DMS153 treated with DMSO at 0.1 percent for 48 hours (cell line): ENCODE measurements around the gene KRTAP9-4.
"Not testable (repeated sequence)": the region's sequence is repeated elsewhere in the genome, so short reads cannot be mapped to it uniquely, and the experiment has no call there.

Experiments used
- DNase-seq: peaks from one replicate; lab custom pipeline; 2025; ENCODE audit not compliant: unreplicated experiment; lab: John Stamatoyannopoulos, UW

The KRTAP9-4 gene

GRCh38 chr17:41264599-41264998, 15.1 kb downstream of the KRTAP9-4 start:
- DNase-seq: no peak

- no peak for DNase-seq
Observed at GRCh38 chr17:41265078-41265477, 15.6 kb downstream of the KRTAP9-4 start, which contains the start of gene KRTAP9-6. TSS of gene KRTAP9-6 (plus strand) at chr17:41265378. CDS start at chr17:41265378, 0 bp downstream.

- no peak for DNase-seq
Observed at GRCh38 chr17:41267711-41268110, 18.2 kb downstream of the KRTAP9-4 start.

GRCh38 chr17:41271323-41271722, 21.8 kb downstream of the KRTAP9-4 start:
- DNase-seq: not testable (repeated sequence)

GRCh38 chr17:41271858-41272257, 22.4 kb downstream of the KRTAP9-4 start:
- no peak for DNase-seq

GRCh38 chr17:41275648-41276190, 26.2 kb downstream of the KRTAP9-4 start, which contains the start of gene KRTAP9-7:
TSS of gene KRTAP9-7 (plus strand) at chr17:41275698. CDS start at chr17:41275698, 0 bp downstream.
- not testable (repeated sequence) for DNase-seq

- DNase-seq: no peak
Observed at GRCh38 chr17:41278176-41278955, 28.9 kb downstream of the KRTAP9-4 start.

- no peak for DNase-seq
Observed at GRCh38 chr17:41284043-41284442, 34.6 kb downstream of the KRTAP9-4 start.

GRCh38 chr17:41284546-41284945, 35.1 kb downstream of the KRTAP9-4 start:
- DNase-seq: no peak

- DNase-seq: no peak
Observed at GRCh38 chr17:41287050-41287449, 37.6 kb downstream of the KRTAP9-4 start.

- no peak for DNase-seq
Observed at GRCh38 chr17:41294016-41294415, 44.5 kb downstream of the KRTAP9-4 start.

- no peak for DNase-seq
Observed at GRCh38 chr17:41296846-41297245, 47.4 kb downstream of the KRTAP9-4 start.

GRCh38 chr17:41298458-41299135, 49.1 kb downstream of the KRTAP9-4 start:
- DNase-seq: no peak
